HG03159 (cell line): ENCODE data around the gene DIO3.

Experiments used
- ATAC-seq: cut with Tn5 transposase; IDR thresholded peaks from one replicate; pipeline ENCODE4 v1.9.1; 2021; ENCODE audit warnings: mild to moderate bottlenecking, moderate library complexity; ENCODE audit not compliant: unreplicated experiment

The DIO3 gene

DNA sequence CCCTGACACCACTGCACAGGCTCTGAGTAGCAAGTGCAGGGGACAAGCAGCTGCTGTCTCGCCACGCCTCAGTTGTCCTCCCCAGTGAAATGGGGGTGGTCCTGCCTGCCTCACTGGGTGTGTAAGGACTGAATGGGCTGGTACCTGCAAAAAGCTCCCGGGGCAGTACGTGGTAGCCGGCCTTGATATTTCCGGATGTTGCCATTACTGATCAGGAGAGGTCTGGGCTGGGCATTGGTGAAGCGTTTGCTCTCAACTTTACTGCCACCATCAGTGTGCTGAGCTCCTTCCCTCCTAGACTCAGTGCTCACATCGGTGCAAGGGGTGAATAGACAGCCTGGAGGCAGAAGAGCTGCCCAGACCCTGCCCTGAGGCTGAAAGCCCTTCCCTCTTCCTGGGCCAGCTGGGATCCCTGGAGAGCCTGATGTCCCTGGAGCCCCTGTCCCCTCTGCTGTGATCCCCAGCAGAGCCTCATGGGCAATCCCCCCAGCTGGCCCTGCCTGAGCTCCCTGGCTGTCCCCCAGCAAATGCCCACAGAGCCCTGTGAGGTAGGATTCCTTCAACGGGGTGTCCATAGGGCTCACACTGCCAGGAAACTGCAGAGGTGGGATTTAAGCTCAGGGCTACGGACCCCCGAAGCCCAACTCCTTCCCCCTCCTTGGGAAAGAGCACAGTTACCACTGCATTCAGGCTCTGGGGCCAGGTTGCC, 18.2 kb downstream of the DIO3 start:
- no peak for ATAC-seq

DNA sequence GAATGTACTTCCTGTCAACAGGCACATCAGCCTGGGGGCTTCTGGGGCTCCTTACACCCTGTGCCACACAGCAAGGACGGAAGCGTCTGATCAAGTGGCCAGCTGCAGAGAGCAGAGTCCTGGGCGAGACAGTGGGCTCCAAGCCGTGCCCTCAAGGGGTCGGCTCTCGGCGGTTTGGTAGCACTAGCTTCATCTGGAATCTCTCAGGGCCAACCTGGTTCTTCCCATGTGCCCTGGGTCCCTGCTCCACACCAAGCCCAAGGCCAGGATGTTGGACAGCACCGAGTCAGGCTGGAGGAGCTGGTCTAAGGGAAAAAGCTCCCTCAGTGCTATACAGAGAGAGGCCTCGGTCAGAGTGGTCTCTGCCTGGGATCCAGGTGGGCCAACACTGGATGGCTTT, 20.5 kb downstream of the DIO3 start:
- ATAC-seq = no peak

GRCh38 chr14:101582294-101582693, 21.0 kb downstream of the DIO3 start:
- ATAC-seq = no peak

DNA sequence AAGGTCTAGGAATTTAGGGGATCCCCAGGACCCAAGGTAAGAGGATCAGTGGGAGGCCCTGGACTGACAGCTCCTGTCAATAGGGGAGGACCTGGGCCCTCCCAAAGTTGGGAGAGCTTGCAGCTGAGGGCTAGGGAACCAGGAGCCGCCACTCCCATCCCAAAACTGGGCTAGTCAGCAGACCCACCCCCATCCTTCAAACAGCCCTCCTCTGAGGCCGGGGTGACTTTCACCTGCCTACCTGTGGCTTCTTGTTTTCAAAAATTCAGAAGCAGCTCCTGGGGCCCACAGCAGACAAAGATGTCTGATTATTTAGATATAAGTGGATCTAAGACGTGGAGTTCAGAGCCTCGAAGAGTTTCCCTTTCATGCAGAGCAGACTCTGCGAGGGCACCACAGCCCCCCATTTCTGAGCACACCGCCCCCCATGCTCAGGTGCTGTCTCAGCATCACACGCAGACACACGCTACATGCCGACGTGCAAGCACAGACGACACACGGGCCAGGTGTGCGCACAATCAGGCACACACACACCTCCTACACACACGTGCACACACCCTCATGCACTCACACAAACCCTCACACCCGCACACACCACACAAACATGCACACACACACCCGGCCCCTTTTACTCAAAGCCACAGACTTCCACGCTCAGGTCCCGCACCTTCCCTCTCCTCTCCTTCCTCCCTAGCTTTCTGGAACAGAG, 21.9 kb downstream of the DIO3 start:
- ATAC-seq = no peak

DNA sequence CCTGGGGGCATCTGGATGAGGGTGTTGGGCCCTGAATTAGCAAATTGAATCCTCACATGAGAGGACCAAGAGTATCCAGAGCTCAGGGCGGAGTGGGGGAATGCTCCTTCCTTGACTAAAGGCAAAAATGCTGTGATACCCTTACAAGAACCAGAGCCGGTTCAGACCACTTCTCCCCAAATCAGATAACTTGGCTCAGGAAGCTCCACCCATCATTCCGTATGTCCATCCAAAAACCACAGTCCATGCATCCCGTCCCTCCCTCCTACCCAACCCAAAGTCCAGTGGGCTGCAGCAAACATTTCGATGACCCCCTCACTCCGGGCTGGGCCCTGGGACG, 22.4 kb downstream of the DIO3 start:
- ATAC-seq = no peak

GRCh38 chr14:101584055-101584859, 23.0 kb downstream of the DIO3 start:
- ATAC-seq = no peak

DNA sequence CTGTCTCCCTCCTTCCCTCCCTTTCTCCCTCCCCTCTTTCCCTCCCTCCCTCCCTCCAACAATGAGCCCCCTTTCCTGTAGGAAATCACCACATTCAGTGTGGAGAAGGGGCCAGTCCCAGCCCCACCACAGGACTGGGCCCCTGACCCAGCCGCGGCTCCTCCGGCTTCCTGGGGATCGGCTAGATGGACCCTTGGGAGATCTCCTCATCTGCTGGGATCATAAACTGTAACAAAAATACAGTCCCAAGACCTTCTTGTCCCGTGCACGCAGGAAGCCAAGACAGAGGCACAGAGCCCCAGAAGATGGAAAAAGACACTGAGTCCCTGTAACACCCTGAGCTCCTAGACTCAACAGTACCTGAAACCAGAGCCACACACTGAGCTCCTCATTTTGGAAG, 23.9 kb downstream of the DIO3 start:
- no peak for ATAC-seq

GRCh38 chr14:101586531-101587430, 25.5 kb downstream of the DIO3 start:
- no peak for ATAC-seq

- no peak for ATAC-seq
Observed at GRCh38 chr14:101587441-101587911, 26.2 kb downstream of the DIO3 start.

GRCh38 chr14:101588286-101588975, 27.1 kb downstream of the DIO3 start:
- ATAC-seq = no peak

GRCh38 chr14:101588990-101589389, 27.7 kb downstream of the DIO3 start:
- no peak for ATAC-seq

DNA sequence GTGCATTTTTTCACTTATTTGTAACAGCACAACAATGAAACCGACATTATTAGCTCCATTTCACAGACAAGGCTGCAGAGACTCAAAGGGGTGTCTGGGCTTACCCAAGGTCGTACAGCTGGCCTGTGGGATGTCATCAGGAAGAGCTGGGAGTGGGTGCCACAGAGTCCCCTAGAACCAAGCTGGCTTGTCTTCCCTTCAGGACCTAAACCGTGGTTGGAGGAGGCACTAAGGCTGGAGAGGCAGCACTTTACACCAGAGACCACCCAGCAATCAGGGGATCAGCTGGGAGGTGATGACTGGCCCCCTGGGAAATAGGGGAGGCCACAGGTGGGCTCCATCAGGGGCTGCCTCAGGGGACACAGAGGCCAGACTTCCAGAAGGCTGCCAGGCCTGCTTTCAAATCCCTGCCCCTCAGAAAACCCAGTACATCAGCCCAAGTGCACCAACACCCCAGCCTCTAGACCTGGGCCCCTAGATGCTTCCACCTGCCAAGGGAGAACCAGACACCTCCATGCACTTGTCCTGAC, 28.3 kb downstream of the DIO3 start:
- ATAC-seq = no peak

DNA sequence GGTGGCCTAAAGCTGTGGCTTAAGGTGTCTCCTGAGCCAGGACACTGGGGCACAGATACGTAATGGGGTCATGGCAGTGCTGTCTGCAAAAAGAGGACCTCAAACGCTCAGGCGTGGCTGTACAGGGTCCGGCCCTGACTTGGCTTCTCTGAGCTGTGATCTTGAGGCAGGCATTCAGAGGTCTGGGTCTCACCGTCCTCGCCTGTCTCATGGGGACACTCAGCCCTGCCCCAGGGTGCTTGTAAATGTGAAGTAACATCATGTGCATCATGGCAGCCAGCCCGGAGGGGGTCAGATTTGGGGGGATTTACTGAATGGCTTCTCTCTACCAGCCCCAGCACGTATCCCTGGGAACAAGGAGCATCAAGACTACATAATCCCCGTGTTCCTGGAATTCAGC, 28.8 kb downstream of the DIO3 start:
- ATAC-seq = no peak

DNA sequence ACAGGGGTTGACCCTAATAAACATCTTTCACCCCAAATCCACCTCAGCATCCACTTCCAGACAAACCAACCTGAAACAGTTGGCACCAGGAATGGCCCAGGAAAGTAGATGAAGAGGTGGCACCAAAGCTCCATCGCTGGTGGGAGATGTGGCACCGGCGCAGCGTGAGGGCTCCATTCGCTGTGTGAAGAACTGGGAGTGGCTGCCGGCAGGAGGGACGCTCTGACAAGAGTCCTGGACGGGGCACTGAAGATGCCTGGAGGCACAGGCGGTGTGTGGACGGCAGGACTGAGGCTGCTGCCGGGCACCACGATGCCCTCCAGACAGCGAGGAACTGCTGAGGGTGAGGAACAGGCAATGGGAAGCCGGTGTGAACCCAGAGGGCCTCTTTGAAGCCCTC, 29.3 kb downstream of the DIO3 start:
- ATAC-seq = no peak

DNA sequence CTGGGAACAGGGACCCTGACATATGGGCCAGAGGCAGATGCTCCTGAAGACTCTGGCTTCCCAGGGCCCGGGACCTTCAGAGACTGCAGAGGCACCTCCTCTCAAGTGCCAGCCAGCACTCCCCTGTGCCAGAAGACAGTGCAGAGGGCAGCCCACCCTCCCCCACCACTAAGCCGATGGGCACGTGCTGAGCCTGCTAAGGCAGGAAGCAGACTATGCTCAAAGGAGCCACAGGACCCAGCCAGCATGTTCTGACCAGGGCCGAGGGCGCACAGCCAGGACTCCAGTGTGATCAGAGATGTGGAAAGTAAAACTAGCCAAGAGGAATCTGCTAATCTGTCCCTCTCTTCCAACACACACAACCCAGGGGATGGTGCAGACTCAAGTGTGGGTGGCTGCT, 29.8 kb downstream of the DIO3 start:
- ATAC-seq = no peak

- ATAC-seq = no peak
Observed at GRCh38 chr14:101591582-101591981, 30.3 kb downstream of the DIO3 start.

GRCh38 chr14:101593411-101594238, 32.3 kb downstream of the DIO3 start:
- ATAC-seq = no peak

DNA sequence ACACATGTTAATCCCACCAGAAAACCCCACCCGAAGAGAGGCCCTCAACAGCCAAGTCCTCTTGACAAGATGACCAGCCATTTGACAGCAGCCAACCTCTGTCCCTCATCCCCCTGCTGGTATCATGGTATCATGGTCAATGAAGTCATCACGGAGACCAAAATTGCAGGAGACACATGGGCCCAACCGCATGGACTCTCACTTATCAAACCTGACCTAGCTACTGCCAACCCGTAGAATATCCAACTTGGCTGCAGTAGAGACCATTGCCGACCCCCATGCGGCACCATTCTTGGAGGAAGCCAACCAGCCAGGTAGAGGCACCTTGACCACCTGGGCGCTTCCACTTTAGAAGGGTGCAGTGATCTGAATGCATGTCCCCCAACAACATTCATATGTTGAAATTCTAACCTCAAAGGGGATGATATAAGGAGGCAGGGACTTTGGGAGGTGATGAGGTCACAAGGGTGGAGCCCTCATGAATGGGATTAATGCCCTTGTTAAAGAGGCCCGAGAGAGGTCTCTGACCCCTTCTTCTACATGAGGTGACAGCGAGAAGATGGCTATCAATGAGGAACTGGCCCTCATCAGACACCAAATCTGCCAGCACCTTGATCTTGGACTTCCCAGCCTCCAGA, 33.3 kb downstream of the DIO3 start:
- ATAC-seq = no peak

DNA sequence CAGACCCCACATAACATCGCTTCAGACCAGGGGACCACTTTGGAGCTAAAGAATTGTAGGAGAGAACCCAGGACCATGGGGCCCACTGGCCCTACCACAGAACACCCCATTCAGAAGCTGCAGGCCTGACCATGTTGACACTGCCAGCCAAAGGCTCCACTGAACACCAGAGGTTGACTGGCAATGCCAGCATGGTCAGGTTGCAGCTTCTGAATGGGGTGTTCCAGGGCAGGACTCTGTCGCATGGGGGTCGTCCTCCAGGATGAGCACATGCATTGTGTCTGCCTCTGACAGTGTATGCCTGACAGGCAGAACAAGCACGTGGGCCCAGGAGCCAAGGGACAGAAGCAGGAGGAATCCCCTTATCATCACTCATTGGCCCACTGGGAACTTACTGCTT, 34.1 kb downstream of the DIO3 start:
- no peak for ATAC-seq
